Neuron (in vitro differentiated cells): Measurements from ENCODE around the gene ZNF277.

Experiments
- H2AFZ ChIP-seq: one replicate; pipeline ENCODE4 v1.6.1; 2013; ENCODE audit warnings: low read depth, mild to moderate bottlenecking, inconsistent platforms, low read length, moderate library complexity
- H3K27me3 ChIP-seq: one replicate; pipeline ENCODE4 v1.6.1; 2013; ENCODE audit warnings: low read length; ENCODE audit not compliant: insufficient read depth
- H3K36me3 ChIP-seq: one replicate; pipeline ENCODE4 v1.6.1; 2013; ENCODE audit warnings: low read length; ENCODE audit not compliant: insufficient read depth
- H3K4me1 ChIP-seq: one replicate; pipeline ENCODE4 v1.6.1; 2013; ENCODE audit warnings: low read length; ENCODE audit not compliant: insufficient read depth
- H3K4me3 ChIP-seq: 2 replicates; pipeline ENCODE4 v1.5.1; 2013; ENCODE audit warnings: mild to moderate bottlenecking, low read length, moderate library complexity
- H3K9me3 ChIP-seq: one replicate; pipeline ENCODE4 v1.6.1; 2013; ENCODE audit warnings: low read length

ZNF277 gene

GRCh38 chr7:112172870-112173567, 33.5 kb upstream of the ZNF277 start:
- Histone ChIP-seq H3K4me1 (peaks cover 7% of the 10 kb centered on the region), H3K27me3 (no peaks in the 10 kb centered on the region), H2AFZ (no peak overlapping the region), H3K9me3 (no peaks in the 10 kb centered on the region), H3K4me3 (no peak overlapping the region), H3K36me3 (no peaks in the 10 kb centered on the region)

- Histone ChIP-seq H3K4me3 (no peak overlapping the region), H3K27me3 (no peaks in the 10 kb centered on the region), H3K4me1 (peaks cover 7% of the 10 kb centered on the region), H3K9me3 (no peaks in the 10 kb centered on the region), H2AFZ (no peak overlapping the region), H3K36me3 (no peaks in the 10 kb centered on the region)
Measured at GRCh38 chr7:112173568-112173905, 33.0 kb upstream of the ZNF277 start.

- H3K36me3 ChIP-seq, result no peaks in the 10 kb centered on the region
- H2AFZ ChIP-seq, result no peak overlapping the region
- no peaks in the 10 kb centered on the region for H3K27me3 ChIP-seq
- H3K4me3 ChIP-seq, result no peak overlapping the region
- H3K9me3 ChIP-seq, result no peaks in the 10 kb centered on the region
- H3K4me1 ChIP-seq, result peaks cover 7% of the 10 kb centered on the region
Measured at GRCh38 chr7:112174192-112174591, 32.3 kb upstream of the ZNF277 start.

- no peak overlapping the region for H3K4me3 ChIP-seq
- no peaks in the 10 kb centered on the region for H3K9me3 ChIP-seq
- H3K4me1 ChIP-seq, result peaks cover 7% of the 10 kb centered on the region
- no peaks in the 10 kb centered on the region for H3K36me3 ChIP-seq
- no peaks in the 10 kb centered on the region for H3K27me3 ChIP-seq
- H2AFZ ChIP-seq, result no peak overlapping the region
Measured at GRCh38 chr7:112176241-112176640, 30.3 kb upstream of the ZNF277 start.

GRCh38 chr7:112176693-112177415, 29.6 kb upstream of the ZNF277 start:
- Histone ChIP-seq H3K27me3 (no peaks in the 10 kb centered on the region), H2AFZ (no peak overlapping the region), H3K4me3 (no peak overlapping the region), H3K36me3 (no peaks in the 10 kb centered on the region), H3K9me3 (no peaks in the 10 kb centered on the region), H3K4me1 (peaks cover 7% of the 10 kb centered on the region)

GRCh38 chr7:112180223-112180622, 26.3 kb upstream of the ZNF277 start:
- Histone ChIP-seq H3K4me1 (peaks cover 16% of the 10 kb centered on the region), H3K36me3 (no peaks in the 10 kb centered on the region), H2AFZ (no peak overlapping the region), H3K27me3 (no peaks in the 10 kb centered on the region), H3K4me3 (no peak overlapping the region), H3K9me3 (no peaks in the 10 kb centered on the region)

GRCh38 chr7:112182749-112183148, 23.7 kb upstream of the ZNF277 start:
- no peaks in the 10 kb centered on the region for H3K36me3 ChIP-seq
- H3K4me3 ChIP-seq, result no peak overlapping the region
- H3K27me3 ChIP-seq, result no peaks in the 10 kb centered on the region
- no peak overlapping the region for H2AFZ ChIP-seq
- peaks cover 17% of the 10 kb centered on the region for H3K4me1 ChIP-seq
- no peaks in the 10 kb centered on the region for H3K9me3 ChIP-seq

GRCh38 chr7:112183266-112183665, 23.2 kb upstream of the ZNF277 start:
- H3K9me3 ChIP-seq, result no peaks in the 10 kb centered on the region
- H3K36me3 ChIP-seq, result no peaks in the 10 kb centered on the region
- peaks cover 17% of the 10 kb centered on the region for H3K4me1 ChIP-seq
- no peak overlapping the region for H2AFZ ChIP-seq
- no peaks in the 10 kb centered on the region for H3K27me3 ChIP-seq
- no peak overlapping the region for H3K4me3 ChIP-seq

GRCh38 chr7:112184455-112184854, 22.0 kb upstream of the ZNF277 start:
- H3K4me3 ChIP-seq, result no peak overlapping the region
- H3K4me1 ChIP-seq, result peaks cover 17% of the 10 kb centered on the region
- no peaks in the 10 kb centered on the region for H3K9me3 ChIP-seq
- no peak overlapping the region for H2AFZ ChIP-seq
- no peaks in the 10 kb centered on the region for H3K36me3 ChIP-seq
- no peaks in the 10 kb centered on the region for H3K27me3 ChIP-seq

GRCh38 chr7:112185005-112185834, 21.3 kb upstream of the ZNF277 start:
- Histone ChIP-seq H3K27me3 (no peaks in the 10 kb centered on the region), H3K4me3 (no peak overlapping the region), H3K9me3 (no peaks in the 10 kb centered on the region), H3K36me3 (no peaks in the 10 kb centered on the region), H2AFZ (no peak overlapping the region), H3K4me1 (peaks cover 17% of the 10 kb centered on the region)

- Histone ChIP-seq H3K4me1 (peaks cover 17% of the 10 kb centered on the region), H2AFZ (no peak overlapping the region), H3K27me3 (no peaks in the 10 kb centered on the region), H3K36me3 (no peaks in the 10 kb centered on the region), H3K4me3 (no peak overlapping the region), H3K9me3 (no peaks in the 10 kb centered on the region)
Measured at GRCh38 chr7:112186300-112186699, 20.2 kb upstream of the ZNF277 start.

GRCh38 chr7:112188257-112188656, 18.2 kb upstream of the ZNF277 start:
- Histone ChIP-seq H3K36me3 (no peaks in the 10 kb centered on the region), H3K4me1 (peaks cover 6% of the 10 kb centered on the region), H3K9me3 (no peaks in the 10 kb centered on the region), H3K4me3 (no peak overlapping the region), H2AFZ (no peak overlapping the region), H3K27me3 (no peaks in the 10 kb centered on the region)

- Histone ChIP-seq H3K4me3 (no peak overlapping the region), H2AFZ (no peak overlapping the region), H3K36me3 (no peaks in the 10 kb centered on the region), H3K9me3 (no peaks in the 10 kb centered on the region), H3K4me1 (peaks cover 4% of the 10 kb centered on the region), H3K27me3 (no peaks in the 10 kb centered on the region)
Measured at GRCh38 chr7:112189691-112190090, 16.8 kb upstream of the ZNF277 start.
